Measurements from ENCODE around the gene TOM1L1.

TOM1L1 gene

GRCh38 chr17:54972406-54973138, 71.9 kb downstream of the TOM1L1 start:
- Histone ChIP-seq H3K4me1 (ENCODE audit: insufficient read depth, low read length, severe bottlenecking) (peaks cover 23% of the 10 kb centered on the region), H4K20me1 (ENCODE audit: insufficient read depth, low read length) (no peaks in the 10 kb centered on the region), H3K9ac (ENCODE audit: low read length) (no peak overlapping the region), H3K4me2 (ENCODE audit: low read length) (no peak overlapping the region), H3K27ac (ENCODE audit: low read depth, low read length, poor library complexity, severe bottlenecking) (no peak overlapping the region), H3K9me2 (ENCODE audit: low read depth, low read length) (no peaks in the 10 kb centered on the region), H3K36me3 (ENCODE audit: insufficient read depth, low read length) (no peaks in the 10 kb centered on the region), H3K27me3 (ENCODE audit: insufficient read depth, low read length) (no peaks in the 10 kb centered on the region), H3K9me3 (ENCODE audit: low read length) (no peaks in the 10 kb centered on the region), H3F3A (ENCODE audit: insufficient read depth, low read length) (no peaks in the 10 kb centered on the region), H3K79me2 (ENCODE audit: insufficient read depth, low read length) (peaks cover 14% of the 10 kb centered on the region), H2AFZ (ENCODE audit: low read length) (no peak overlapping the region), H3K4me3 (ENCODE audit: low read depth, low read length, poor library complexity, severe bottlenecking) (no peak overlapping the region)
- TF ChIP-seq EZH2 (IDR thresholded peaks at IDR 0.05; ENCODE audit: borderline replicate concordance, low read length) (no peak), CTCF (IDR thresholded peaks at IDR 0.05; ENCODE audit: low read length) (no peak)

GRCh38 chr17:54974759-54975158, 74.1 kb downstream of the TOM1L1 start:
- TF ChIP-seq EZH2 (IDR thresholded peaks at IDR 0.05; ENCODE audit: borderline replicate concordance, low read length): no peak
- no peak for TF ChIP-seq CTCF (IDR thresholded peaks at IDR 0.05; ENCODE audit: low read length)
- H3K27ac ChIP-seq (ENCODE audit: low read depth, low read length, poor library complexity, severe bottlenecking): no peak overlapping the region
- H3K4me2 ChIP-seq (ENCODE audit: low read length): no peak overlapping the region
- H2AFZ ChIP-seq (ENCODE audit: low read length): no peak overlapping the region
- no peak overlapping the region for H3K4me3 ChIP-seq (ENCODE audit: low read depth, low read length, poor library complexity, severe bottlenecking)
- H3K36me3 ChIP-seq (ENCODE audit: insufficient read depth, low read length): no peaks in the 10 kb centered on the region
- H3K27me3 ChIP-seq (ENCODE audit: insufficient read depth, low read length): no peaks in the 10 kb centered on the region
- H3F3A ChIP-seq (ENCODE audit: insufficient read depth, low read length): no peaks in the 10 kb centered on the region
- H3K79me2 ChIP-seq (ENCODE audit: insufficient read depth, low read length): peaks cover 3% of the 10 kb centered on the region; the same call in 1 of the 2 replicates
- no peaks in the 10 kb centered on the region for H3K9me2 ChIP-seq (ENCODE audit: low read depth, low read length)
- H3K9me3 ChIP-seq (ENCODE audit: low read length): 0 out of 2 replicates have a peak, but pooled peaks cover 7% of the 10 kb centered on the region
- no peaks in the 10 kb centered on the region for H4K20me1 ChIP-seq (ENCODE audit: insufficient read depth, low read length)
- H3K4me1 ChIP-seq (ENCODE audit: insufficient read depth, low read length, severe bottlenecking): peaks cover 16% of the 10 kb centered on the region
- H3K9ac ChIP-seq (ENCODE audit: low read length): no peak overlapping the region

GRCh38 chr17:54976316-54976715, 75.7 kb downstream of the TOM1L1 start:
- Histone ChIP-seq H4K20me1 (ENCODE audit: insufficient read depth, low read length) (no peaks in the 10 kb centered on the region), H3K9me2 (ENCODE audit: low read depth, low read length) (no peaks in the 10 kb centered on the region), H3K36me3 (ENCODE audit: insufficient read depth, low read length) (no peaks in the 10 kb centered on the region; the same call in 1 of the 2 replicates), H3F3A (ENCODE audit: insufficient read depth, low read length) (no peaks in the 10 kb centered on the region), H3K9me3 (ENCODE audit: low read length) (peaks cover 7% of the 10 kb centered on the region; the same call in 1 of the 2 replicates), H3K4me2 (ENCODE audit: low read length) (no peak overlapping the region), H3K27me3 (ENCODE audit: insufficient read depth, low read length) (no peaks in the 10 kb centered on the region), H3K4me3 (ENCODE audit: low read depth, low read length, poor library complexity, severe bottlenecking) (no peak overlapping the region), H2AFZ (ENCODE audit: low read length) (no peak overlapping the region), H3K27ac (ENCODE audit: low read depth, low read length, poor library complexity, severe bottlenecking) (no peak overlapping the region), H3K79me2 (ENCODE audit: insufficient read depth, low read length) (peaks cover 3% of the 10 kb centered on the region; the same call in 1 of the 2 replicates), H3K9ac (ENCODE audit: low read length) (no peak overlapping the region), H3K4me1 (ENCODE audit: insufficient read depth, low read length, severe bottlenecking) (peaks cover 8% of the 10 kb centered on the region)
- TF ChIP-seq CTCF (IDR thresholded peaks at IDR 0.05; ENCODE audit: low read length): no peak
- no peak for TF ChIP-seq EZH2 (IDR thresholded peaks at IDR 0.05; ENCODE audit: borderline replicate concordance, low read length)
